GM10248 (cell line): ENCODE results near the gene PDXP.
"Not testable (repeated sequence)": the region's sequence is repeated elsewhere in the genome, so short reads cannot be mapped to it uniquely, and the experiment has no call there.

ENCODE experiments used
- CTCF ChIA-PET: fragments of 300-600 bp; sonication (Branson Sonifier 250); formaldehyde crosslinking; extraction: SDS; loops from one replicate; lab custom pipeline; 2021; ENCODE audit warnings: antibody characterized with exemption; lab: Yijun Ruan, JAX
- POLR2A ChIA-PET: fragments of 350-650 bp; sonication (Branson Sonifier 250); formaldehyde crosslinking; extraction: SDS; loops from one replicate; lab custom pipeline; 2020; ENCODE audit warnings: antibody characterized with exemption; lab: Yijun Ruan, JAX
- DNase-seq: peaks from one replicate; pipeline ENCODE4 v3.0.0; 2012; ENCODE audit errors: extremely low spot score
- CTCF ChIP-seq: IDR thresholded peaks from 2 replicates; pipeline ENCODE4 v1.5.1; 2012; ENCODE audit warnings: mild to moderate bottlenecking, low read depth; ENCODE audit errors: extremely low read depth, missing control alignments, control extremely low read depth

The PDXP gene

GRCh38 chr22:37650463-37651136 lies 7.9 kb upstream of the PDXP start:
- no peak for DNase-seq
- no peak for TF ChIP-seq CTCF
- ChIA-PET CTCF (interaction anchor here (0.8 to 1.1 kb wide), 2 partner anchors 23 to 31 kb away, joined by 3 read pairs; no protein-coding TSS in a partner anchor), POLR2A (no interaction called here)

- CTCF ChIA-PET: interaction anchor here (1.2 to 21.9 kb wide), 3 partner anchors 12 to 48 kb away, joined by 3 to 315 read pairs (median 179); partner anchors contain the start of genes LGALS1 and NOL12
Measured at GRCh38 chr22:37654563-37655251, 3.8 kb upstream of the PDXP start.

GRCh38 chr22:37655252-37655563 lies 3.3 kb upstream of the PDXP start:
- CTCF ChIA-PET: interaction anchor here (1.2 to 21.9 kb wide), 3 partner anchors 12 to 48 kb away, joined by 3 to 315 read pairs (median 179); partner anchors contain the start of genes LGALS1 and NOL12

More at GRCh38 chr22:37654563-37655251, 3.8 kb upstream of the PDXP start:
- POLR2A ChIA-PET: no interaction called here
- TF ChIP-seq CTCF: no peak
- DNase-seq: no peak

GRCh38 chr22:37656583-37656982 lies 1.9 kb upstream of the PDXP start:
- DNase-seq: not testable (repeated sequence)
- ChIA-PET CTCF (interaction anchor here (0.8 to 21.9 kb wide), 4 partner anchors 14 to 24 kb away, joined by 3 to 315 read pairs (median 92); partner anchors contain the start of genes LGALS1 and NOL12), POLR2A (interaction anchor here (5.5 kb wide), 1 partner anchor 20 kb away, joined by 39 read pairs; the partner anchor contains the start of gene LGALS1)

More at GRCh38 chr22:37655252-37655563, 3.3 kb upstream of the PDXP start:
- TF ChIP-seq CTCF: no peak
- POLR2A ChIA-PET: no interaction called here
- DNase-seq: no peak

- ChIA-PET CTCF (interaction anchor here (0.8 to 21.9 kb wide), 14 partner anchors 10 to 308 kb away, joined by 3 to 315 read pairs (median 4); partner anchors contain the start of genes GCAT, LGALS1 and NOL12), POLR2A (interaction anchor here (0.6 to 5.5 kb wide), 11 partner anchors 10 to 797 kb away, joined by 3 to 39 read pairs (median 5); partner anchors contain the start of genes GCAT, GGA1, LGALS1 and NCF4)
- no peak for TF ChIP-seq CTCF
- DNase-seq: no peak
Measured at GRCh38 chr22:37657590-37658132, 862 bp upstream of the PDXP start.

- no peak for TF ChIP-seq CTCF
- DNase-seq: no peak
- POLR2A ChIA-PET: interaction anchor here (0.9 to 5.5 kb wide), 3 partner anchors 17 to 190 kb away, joined by 3 to 39 read pairs (median 4); partner anchors contain the start of genes EIF3L and LGALS1
- CTCF ChIA-PET: interaction anchor here (1.2 to 21.9 kb wide), 9 partner anchors 12 to 305 kb away, joined by 3 to 315 read pairs (median 14); partner anchors contain the start of genes GGA1, LGALS1 and NOL12
Measured at GRCh38 chr22:37659066-37659896, 758 bp downstream of the PDXP start.
